ENCODE data around the gene SDC1. TPM values are rescaled to one million over a fixed set of nuclear protein-coding genes. Genes with fewer than 3 reads are reported as not detected.

SDC1 gene
- total and polyA plus RNA-seq, 2 of the 8 experiments (the other 6 are each of a cell fraction or from before 2014, with no cell fraction given) = 45.3 to 73.3 TPM

DNA sequence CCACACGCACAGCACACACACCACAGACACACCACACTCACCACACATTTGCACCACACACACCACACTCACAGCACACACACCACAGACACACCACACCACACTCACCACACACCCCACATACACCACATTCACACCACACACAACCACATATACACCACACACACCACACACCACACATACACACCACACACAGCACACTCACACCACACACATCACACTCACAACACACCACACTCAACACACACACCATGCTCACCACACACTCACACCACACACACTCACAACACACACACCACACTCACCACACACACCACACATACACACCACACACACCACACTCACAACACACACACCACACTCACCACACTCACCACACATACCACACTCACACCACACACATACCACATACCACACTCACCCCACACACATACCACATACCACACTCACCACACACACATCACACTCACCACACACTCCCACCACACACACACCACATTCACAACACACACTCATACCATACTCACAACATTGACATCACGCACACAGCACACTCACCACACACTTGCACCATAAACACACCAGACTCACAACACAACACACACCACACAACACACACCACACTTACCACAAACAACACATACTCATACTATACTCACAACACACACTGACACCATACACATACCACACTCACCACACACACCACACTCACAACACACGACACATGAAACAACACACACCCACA lies 60.0 kb downstream of the SDC1 start (continued):
- TF ChIP-seq POLR2A (IDR thresholded peaks at IDR 0.05; ENCODE audit: control extremely low read depth in 1 of 2, low read depth in 2 of 2, low read length in 2 of 2) (no peak), TBP (IDR thresholded peaks at IDR 0.05; ENCODE audit: low read depth, low read length) (no peak)
